PC-3 (cell line): ENCODE data around the gene DSG2.

Source experiments
- EZH2 ChIP-seq: fragments of 300-600 bp; sonication (generic); IDR thresholded peaks from one replicate; pipeline ENCODE4 v1.6.1; 2017; ENCODE audit warnings: antibody characterized with exemption, mild to moderate bottlenecking, low read length; ENCODE audit not compliant: unreplicated experiment
- EZH2phosphoT487 ChIP-seq: fragments of 300-600 bp; sonication (generic); IDR thresholded peaks from 2 replicates; pipeline ENCODE4 v1.6.1; 2018; ENCODE audit warnings: mild to moderate bottlenecking, antibody characterized with exemption, low read length, borderline replicate concordance
- TF ChIP-seq, protein P1 (sequence below): fragments of 300-600 bp; sonication (generic); conservative IDR thresholded peaks from 2 replicates; pipeline ENCODE4 v1.5.1; 2017; ENCODE audit warnings: antibody characterized with exemption, low read depth, mild to moderate bottlenecking, low read length

DNA sequence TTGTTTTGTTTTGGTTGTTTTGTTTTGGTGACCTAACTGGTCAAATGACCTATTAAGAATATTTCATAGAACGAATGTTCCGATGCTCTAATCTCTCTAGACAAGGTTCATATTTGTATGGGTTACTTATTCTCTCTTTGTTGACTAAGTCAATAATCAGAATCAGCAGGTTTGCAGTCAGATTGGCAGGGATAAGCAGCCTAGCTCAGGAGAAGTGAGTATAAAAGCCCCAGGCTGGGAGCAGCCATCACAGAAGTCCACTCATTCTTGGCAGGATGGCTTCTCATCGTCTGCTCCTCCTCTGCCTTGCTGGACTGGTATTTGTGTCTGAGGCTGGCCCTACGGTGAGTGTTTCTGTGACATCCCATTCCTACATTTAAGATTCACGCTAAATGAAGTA lies 93.7 kb downstream of the DSG2 start, which contains the start of gene TTR:
- TF ChIP-seq, protein P1, sequence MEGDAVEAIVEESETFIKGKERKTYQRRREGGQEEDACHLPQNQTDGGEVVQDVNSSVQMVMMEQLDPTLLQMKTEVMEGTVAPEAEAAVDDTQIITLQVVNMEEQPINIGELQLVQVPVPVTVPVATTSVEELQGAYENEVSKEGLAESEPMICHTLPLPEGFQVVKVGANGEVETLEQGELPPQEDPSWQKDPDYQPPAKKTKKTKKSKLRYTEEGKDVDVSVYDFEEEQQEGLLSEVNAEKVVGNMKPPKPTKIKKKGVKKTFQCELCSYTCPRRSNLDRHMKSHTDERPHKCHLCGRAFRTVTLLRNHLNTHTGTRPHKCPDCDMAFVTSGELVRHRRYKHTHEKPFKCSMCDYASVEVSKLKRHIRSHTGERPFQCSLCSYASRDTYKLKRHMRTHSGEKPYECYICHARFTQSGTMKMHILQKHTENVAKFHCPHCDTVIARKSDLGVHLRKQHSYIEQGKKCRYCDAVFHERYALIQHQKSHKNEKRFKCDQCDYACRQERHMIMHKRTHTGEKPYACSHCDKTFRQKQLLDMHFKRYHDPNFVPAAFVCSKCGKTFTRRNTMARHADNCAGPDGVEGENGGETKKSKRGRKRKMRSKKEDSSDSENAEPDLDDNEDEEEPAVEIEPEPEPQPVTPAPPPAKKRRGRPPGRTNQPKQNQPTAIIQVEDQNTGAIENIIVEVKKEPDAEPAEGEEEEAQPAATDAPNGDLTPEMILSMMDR: no peak
- TF ChIP-seq EZH2: no peak
- TF ChIP-seq EZH2phosphoT487: no peak
